Kidney (tissue), 14 donors: ENCODE measurements around the gene BUD31. TPM values are rescaled to one million over a fixed set of nuclear protein-coding genes. Genes with fewer than 3 reads are reported as not detected.

ENCODE experiments used
- DNase-seq, 5 donors: peaks; one replicate each; pipeline ENCODE4 v3.0.0-alpha.2; 2013 to 2020
- FAIRE-seq: peaks from 2 replicates; lab custom pipeline; 2012; peaks lifted over from hg19 to GRCh38; lab: Jason Lieb, UNC
- H3K27ac ChIP-seq, 2 donors: one replicate each; pipeline ENCODE4 v1.7.0; 2013; ENCODE audit warnings: low read depth in 2 of 2, low read length in 2 of 2, inconsistent platforms in 1 of 2
- H3K27me3 ChIP-seq: one replicate; pipeline ENCODE4 v1.7.1; 2013; ENCODE audit warnings: low read length, inconsistent platforms; ENCODE audit not compliant: control insufficient read depth, insufficient read depth
- H3K36me3 ChIP-seq, 3 donors: one replicate each; pipeline versions ENCODE4 v1.7.0 to v1.7.1; 2013; ENCODE audit warnings: low read length in 3 of 3, control low read depth in 1 of 3, inconsistent platforms in 1 of 3; ENCODE audit not compliant: insufficient read depth in 3 of 3, control insufficient read depth in 2 of 3
- H3K4me1 ChIP-seq, 3 donors: one replicate each; pipeline versions ENCODE4 v1.7.0 to v1.7.1; 2013; ENCODE audit warnings: low read length in 3 of 3, inconsistent platforms in 1 of 3, low read depth in 1 of 3; ENCODE audit not compliant: control insufficient read depth in 2 of 3, insufficient read depth in 2 of 3
- H3K4me3 ChIP-seq, 3 donors: one replicate each; pipeline versions ENCODE4 v1.7.0 to v1.8.1; 2013; ENCODE audit warnings: low read length in 3 of 3, control low read depth in 1 of 3, inconsistent platforms in 1 of 3
- H3K9ac ChIP-seq, 3 donors: one replicate each; pipeline versions ENCODE4 v1.7.0 to v1.7.1; 2013; ENCODE audit warnings: low read length in 3 of 3, control low read depth in 1 of 3, inconsistent platforms in 1 of 3
- H3K9me3 ChIP-seq, 3 donors: one replicate each; pipeline versions ENCODE4 v1.7.0 to v1.7.1; 2013; ENCODE audit warnings: low read length in 3 of 3, control low read depth in 1 of 3, inconsistent platforms in 1 of 3; ENCODE audit not compliant: control insufficient read depth in 2 of 3, insufficient read depth in 1 of 3
- intact Hi-C: fragments of 100-400 bp; cut with DNase I; formaldehyde crosslinking; loops from one replicate; pipeline ENCODE4 v1.11.1; 2022
- polyA plus RNA-seq: library from polyadenylated mRNA; stranded (reverse); fragments of 350-450 nt; fragmentation: Illumina TruSeq; extraction: RNeasy Lipid Tissue Mini Kit (QIAGEN cat#74804); gene quantifications from one replicate; pipeline ENCODE4 v1.2.3, GENCODE V29; 2014; ENCODE audit warnings: low read depth, low replicate concordance; ENCODE audit not compliant: insufficient read depth
- total RNA-seq: library from RNA; stranded (reverse); fragmentation: NEBNext Ultra II Directional; extraction: Animal tissue kit (Norgen Biotek cat#: 25700); gene quantifications from one replicate; pipeline ENCODE4 v1.2.1, GENCODE V29; 2021
- TF ChIP-seq, protein P1 (sequence below): IDR thresholded peaks from 3 replicates; pipeline ENCODE4 v1.5.1; 2012; ENCODE audit warnings: mild to moderate bottlenecking, moderate library complexity, borderline replicate concordance; ENCODE audit not compliant: insufficient read depth; ENCODE audit errors: extremely low read depth
- donor health status: control.
- donor health status: control.
- donor health status: control.
- donor health status: control.
- donor health status: control.
- donor health status: DM: yes; HTN: yes; CAD: no.
- donor health status: Normal renal cell carcinoma (clear cell type).

BUD31 gene
- total and polyA plus RNA-seq, 2 donors from 2014 or later = 79.0 to 141 TPM

DNA sequence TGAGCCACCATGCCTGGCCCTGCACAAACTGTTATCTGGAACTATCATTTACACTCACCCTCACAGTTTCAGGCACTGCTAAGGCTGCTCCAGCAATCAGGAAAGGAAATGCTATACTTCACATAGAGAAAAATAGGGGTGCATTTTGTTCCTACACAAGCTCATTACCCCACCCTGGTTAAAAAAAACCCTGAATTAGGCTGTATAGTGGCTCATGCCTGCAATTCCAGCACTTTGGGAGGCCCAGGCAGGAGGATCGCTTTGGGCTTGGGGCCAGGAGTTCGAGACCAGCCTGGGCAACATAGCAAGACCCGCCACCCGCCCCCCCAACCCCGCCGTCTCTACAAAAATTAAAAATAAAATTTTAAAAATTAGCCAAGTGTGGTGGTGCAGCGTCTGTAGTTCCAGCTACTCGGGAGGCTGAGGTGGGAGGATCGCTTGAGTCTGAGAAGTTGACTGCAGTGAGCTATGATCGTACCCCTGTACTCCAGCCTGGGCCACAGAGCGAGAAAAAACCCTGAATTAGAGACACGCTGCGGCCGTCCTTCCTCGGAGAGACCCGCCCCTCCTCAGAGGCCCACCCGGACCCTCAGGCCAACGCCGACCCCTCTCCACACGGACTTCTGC is 29.3 kb downstream of the BUD31 start:
- H3K4me3 ChIP-seq = peak overlapping the region; percentile 72 to 85 (median 81)
- no peak for FAIRE-seq
- peaks cover 0 to 9% (median 2%) of the 10 kb centered on the region in 3 donors for H3K36me3 ChIP-seq
- H3K9me3 ChIP-seq = no peaks in the 10 kb centered on the region
- peak overlapping the region; percentile 65 to 82 for H3K27ac ChIP-seq
- no peaks in the 10 kb centered on the region for H3K27me3 ChIP-seq
- peak overlapping the region in 2 of 3 donors; percentile 33 to 81 for H3K9ac ChIP-seq
- TF ChIP-seq, protein P1, sequence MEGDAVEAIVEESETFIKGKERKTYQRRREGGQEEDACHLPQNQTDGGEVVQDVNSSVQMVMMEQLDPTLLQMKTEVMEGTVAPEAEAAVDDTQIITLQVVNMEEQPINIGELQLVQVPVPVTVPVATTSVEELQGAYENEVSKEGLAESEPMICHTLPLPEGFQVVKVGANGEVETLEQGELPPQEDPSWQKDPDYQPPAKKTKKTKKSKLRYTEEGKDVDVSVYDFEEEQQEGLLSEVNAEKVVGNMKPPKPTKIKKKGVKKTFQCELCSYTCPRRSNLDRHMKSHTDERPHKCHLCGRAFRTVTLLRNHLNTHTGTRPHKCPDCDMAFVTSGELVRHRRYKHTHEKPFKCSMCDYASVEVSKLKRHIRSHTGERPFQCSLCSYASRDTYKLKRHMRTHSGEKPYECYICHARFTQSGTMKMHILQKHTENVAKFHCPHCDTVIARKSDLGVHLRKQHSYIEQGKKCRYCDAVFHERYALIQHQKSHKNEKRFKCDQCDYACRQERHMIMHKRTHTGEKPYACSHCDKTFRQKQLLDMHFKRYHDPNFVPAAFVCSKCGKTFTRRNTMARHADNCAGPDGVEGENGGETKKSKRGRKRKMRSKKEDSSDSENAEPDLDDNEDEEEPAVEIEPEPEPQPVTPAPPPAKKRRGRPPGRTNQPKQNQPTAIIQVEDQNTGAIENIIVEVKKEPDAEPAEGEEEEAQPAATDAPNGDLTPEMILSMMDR = no peak
- H3K4me1 ChIP-seq = peaks cover 0 to 15% (median 3%) of the 10 kb centered on the region in 3 donors
- no peak for DNase-seq
- intact Hi-C loops = no loop called here

DNA sequence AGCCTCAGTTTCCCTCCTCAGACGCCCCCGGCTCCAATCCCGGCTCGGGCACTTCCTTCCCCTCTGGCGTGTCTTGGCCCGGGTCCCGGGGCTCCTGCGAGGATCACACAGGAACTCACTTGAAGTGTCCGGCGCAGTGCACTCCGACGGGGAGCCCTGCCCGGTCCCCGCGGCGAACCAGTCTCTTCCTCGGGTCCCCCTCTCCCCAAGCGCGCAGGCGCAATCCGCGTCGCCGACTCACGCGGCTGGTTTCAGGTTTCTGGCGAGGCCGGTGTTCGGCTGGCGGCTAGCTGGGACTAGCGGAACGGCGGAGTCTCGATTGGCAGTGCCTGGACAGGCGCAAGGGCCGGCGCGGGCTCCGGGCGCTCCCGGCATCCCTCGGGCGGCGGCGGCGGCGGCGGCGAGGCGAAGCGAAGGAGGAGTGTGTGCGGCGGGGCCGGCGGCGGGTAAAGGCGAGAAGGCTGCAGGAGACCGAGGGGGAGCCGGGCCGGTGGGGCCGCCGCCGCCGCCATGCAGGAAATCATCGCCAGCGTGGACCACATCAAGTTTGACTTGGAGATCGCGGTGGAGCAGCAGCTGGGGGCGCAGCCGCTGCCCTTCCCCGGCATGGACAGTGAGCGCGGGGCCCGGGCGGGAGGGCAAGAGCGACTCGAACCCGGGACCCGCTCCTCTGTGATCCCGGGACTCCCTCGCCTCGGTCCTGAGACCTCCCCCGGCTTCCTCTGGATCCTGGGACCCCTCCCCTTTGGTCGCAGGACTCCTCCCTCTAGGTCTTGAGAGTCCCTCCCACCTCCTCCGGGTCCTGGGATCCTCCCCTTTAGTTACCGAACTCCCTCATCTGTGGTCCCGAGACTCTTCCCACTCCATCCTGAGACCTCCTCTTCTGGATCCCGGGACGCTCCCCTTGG is 30.1 kb downstream of the BUD31 start, which contains the start of the genes CPSF4 and PTCD1:
TSS of gene CPSF4 (plus strand) at position 371 of the 908 bp plus-strand sequence. CDS start at position 511, 140 bp downstream.
TSS of gene PTCD1 (minus strand) at position 226 of the 908 bp plus-strand sequence. CDS start 3,556 bp downstream, outside the sequence.
- H3K36me3 ChIP-seq = peaks cover 0 to 4% (median 2%) of the 10 kb centered on the region in 3 donors
- FAIRE-seq = no peak
- intact Hi-C loops = no loop called here

DNA sequence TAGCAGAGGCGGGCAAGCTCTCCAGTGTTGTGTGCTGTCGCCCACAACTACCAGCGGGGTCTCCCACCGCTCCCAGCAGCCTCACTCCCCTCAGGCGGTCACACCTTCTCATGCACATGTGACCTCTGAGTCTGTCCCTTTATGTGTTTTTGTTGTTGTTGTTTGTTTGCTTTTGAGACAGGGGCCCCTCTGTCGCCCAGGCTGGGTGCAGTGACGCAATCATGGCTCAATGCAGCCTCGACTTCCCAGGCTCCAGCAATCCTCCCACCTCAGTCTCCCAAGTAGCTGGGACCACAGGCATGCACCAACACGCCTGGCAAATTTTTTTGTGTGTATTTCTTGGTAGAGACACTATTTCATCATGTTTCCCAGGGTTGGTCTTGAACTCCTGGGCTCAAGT is 31.4 kb downstream of the BUD31 start:
- DNase-seq (no peak), FAIRE-seq (no peak)
- Histone ChIP-seq H3K9me3 (no peaks in the 10 kb centered on the region), H3K27me3 (no peaks in the 10 kb centered on the region), H3K4me3 (peak overlapping the region in 1 of 3 donors; percentile 85), H3K27ac (no peak overlapping the region), H3K4me1 (peaks cover 0 to 15% (median 3%) of the 10 kb centered on the region in 3 donors), H3K36me3 (peaks cover 0 to 6% (median 0%) of the 10 kb centered on the region in 3 donors), H3K9ac (peak overlapping the region in 1 of 3 donors; percentile 74)
- TF ChIP-seq, protein P1 = no peak
- intact Hi-C loops = no loop called here

More for the DNA sequence above, 30.1 kb downstream of the BUD31 start, which contains the start of the genes CPSF4 and PTCD1:
- Histone ChIP-seq H3K4me1 (peaks cover 0 to 15% (median 3%) of the 10 kb centered on the region in 3 donors), H3K9ac (peak within 1 kb of the TSS; percentile 21 to 90 (median 81)), H3K27ac (peak within 1 kb of the TSS; percentile 65 to 82), H3K27me3 (no peaks in the 10 kb centered on the region), H3K4me3 (peak within 1 kb of the TSS; percentile 85 to 89 (median 85)), H3K9me3 (no peaks in the 10 kb centered on the region)
- DNase-seq = peak; percentile 96 to 99 (median 98)
- TF ChIP-seq, protein P1 = no peak
